Measurements from ENCODE around the gene PRUNE2.
"Not testable (repeated sequence)": the region's sequence is repeated elsewhere in the genome, so short reads cannot be mapped to it uniquely, and the experiment has no call there.

The PRUNE2 gene

DNA sequence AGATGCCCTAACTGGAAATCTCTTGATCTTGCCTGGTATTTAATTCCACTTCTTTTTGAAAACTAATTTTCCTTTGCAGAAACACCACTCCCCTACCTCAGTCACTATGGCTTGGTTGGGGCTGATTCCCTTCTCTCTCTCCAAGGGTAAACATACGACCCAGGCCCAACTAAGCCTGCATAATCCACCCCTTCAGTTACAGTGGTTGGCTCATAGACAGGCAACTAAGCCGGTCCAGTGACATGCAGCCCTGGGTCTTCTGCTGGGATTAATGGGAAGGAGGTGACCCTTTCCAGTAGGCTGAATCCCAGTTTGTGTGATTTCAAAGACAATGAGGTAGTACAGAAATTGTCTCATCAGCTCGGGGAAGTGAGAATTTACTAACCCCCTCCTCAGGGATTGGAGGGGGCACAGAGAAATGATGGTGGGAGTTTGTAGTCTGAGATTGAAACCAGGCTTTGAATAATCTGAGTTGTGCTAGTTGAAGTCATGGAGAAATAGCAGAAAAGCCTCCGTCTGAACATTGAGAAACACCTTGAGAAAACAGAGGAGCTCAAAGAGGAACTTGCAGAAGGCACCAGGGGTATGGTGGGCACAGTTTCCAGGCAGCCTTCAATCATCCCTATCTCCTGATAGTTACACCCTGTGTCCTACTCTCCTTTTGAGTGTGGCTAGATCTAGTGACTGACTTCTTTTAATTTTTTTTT, 298.0 kb downstream of the PRUNE2 start:
- no peak for DNase-seq (ENCODE audit: extremely low read depth in 1 of 2, low read depth in 1 of 2)

DNA sequence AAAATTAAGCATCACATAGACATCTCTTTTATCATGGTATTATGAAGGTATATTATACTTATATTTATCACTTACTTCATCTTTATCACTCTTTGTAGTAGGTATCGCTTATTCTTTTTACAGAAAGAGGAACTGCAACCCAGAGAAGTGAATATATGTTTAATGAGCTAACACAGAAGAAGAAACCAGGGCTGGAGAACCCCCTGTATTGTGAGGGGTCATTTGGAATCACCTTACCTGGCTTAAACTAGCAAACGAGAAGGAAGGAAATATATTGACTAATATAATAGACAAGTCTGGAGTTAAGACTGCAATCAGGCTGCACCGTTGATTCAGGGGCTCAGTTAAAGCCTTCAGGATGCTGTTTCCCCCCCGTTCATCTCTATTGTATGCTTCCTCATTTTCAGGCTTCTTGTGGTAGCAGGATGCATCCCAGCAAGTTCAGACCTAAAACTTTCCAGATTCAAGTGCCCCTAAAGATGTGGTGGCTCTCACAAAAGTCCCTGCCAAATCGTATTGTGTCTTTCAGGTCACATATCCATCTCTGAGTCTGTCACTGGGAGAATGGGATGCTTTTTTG, 300.5 kb downstream of the PRUNE2 start:
- DNase-seq (ENCODE audit: extremely low read depth in 1 of 2, low read depth in 1 of 2) = no peak

- DNase-seq (ENCODE audit: extremely low read depth in 1 of 2, low read depth in 1 of 2) = no peak
Measured at GRCh38 chr9:76603931-76604570, 301.9 kb downstream of the PRUNE2 start.

DNA sequence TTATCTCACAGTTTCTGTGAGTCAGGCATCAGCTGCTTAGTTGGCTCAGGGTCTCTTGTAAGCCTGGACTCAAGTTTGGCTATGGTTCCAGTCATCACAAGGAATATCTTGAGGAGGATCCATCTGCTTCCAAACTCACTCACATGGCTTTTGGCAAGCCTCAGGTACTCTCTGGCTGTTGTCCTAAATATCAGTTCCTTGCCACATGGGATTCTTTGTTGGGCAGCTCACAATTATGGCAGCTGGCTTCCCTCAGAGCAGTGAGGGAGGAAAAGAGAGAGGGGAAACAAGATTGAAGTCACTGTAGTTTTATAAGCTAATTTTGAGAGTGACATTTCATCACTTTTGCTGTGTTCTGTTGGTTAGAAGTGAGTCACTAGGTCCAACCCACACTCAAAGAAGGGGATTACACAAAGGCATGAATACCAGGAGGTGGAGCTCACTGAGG, 302.4 kb downstream of the PRUNE2 start:
- DNase-seq (ENCODE audit: extremely low read depth in 1 of 2, low read depth in 1 of 2) = no peak

DNA sequence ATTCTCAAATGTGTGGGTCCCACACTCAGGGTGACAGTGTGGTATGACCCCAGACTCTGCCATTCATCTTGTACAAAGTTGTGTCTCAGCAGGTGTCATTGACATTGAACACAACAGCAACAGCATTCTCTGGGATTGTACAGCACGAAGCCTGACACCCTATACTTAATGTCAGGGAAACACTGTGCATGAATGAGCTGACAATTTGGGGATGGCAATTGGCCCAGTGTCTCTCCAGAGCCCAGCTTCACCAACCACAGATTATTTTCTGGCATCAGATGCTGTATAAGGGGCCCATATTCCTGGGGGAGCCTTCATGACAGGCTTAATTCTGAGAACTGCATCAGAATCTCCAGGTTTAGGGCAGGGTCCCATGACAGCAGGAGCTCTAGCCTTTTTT, 303.7 kb downstream of the PRUNE2 start:
- no peak for DNase-seq (ENCODE audit: extremely low read depth in 1 of 2, low read depth in 1 of 2)

DNA sequence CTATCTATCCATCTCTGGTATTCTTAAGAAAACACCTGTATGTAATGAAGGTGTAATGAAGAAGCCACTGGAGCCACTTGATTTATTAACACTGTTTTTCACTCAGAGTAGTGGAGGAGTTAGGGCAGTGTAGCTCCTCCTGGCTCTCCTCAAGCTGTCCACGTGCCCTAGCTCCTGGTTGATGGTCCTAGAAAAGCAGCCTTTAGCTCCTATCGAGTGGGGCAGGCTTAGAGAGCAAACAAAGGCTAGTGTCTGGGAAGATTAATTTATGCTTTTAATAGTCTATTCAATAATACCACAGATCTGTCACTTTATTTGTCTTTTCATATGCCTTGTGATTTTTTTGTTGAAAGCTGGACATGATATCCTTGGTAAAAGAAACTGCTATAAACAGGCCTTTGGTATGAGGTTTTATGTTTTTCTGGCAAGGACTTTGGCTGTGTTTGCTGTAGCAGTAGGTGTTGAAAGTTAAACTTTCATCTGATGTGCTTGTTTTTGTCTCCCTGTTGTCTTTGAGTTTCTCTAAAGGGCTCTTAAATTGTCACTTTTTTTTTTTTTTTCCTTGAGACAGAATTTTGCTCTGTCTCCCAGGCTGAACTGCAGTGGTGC, 305.8 kb downstream of the PRUNE2 start:
- no peak for DNase-seq (ENCODE audit: extremely low read depth in 1 of 2, low read depth in 1 of 2)

GRCh38 chr9:76598981-76599380, 306.9 kb downstream of the PRUNE2 start:
- no peak for DNase-seq (ENCODE audit: extremely low read depth in 1 of 2, low read depth in 1 of 2)

GRCh38 chr9:76595645-76596044, 310.3 kb downstream of the PRUNE2 start:
- no peak for DNase-seq (ENCODE audit: extremely low read depth in 1 of 2, low read depth in 1 of 2)

DNA sequence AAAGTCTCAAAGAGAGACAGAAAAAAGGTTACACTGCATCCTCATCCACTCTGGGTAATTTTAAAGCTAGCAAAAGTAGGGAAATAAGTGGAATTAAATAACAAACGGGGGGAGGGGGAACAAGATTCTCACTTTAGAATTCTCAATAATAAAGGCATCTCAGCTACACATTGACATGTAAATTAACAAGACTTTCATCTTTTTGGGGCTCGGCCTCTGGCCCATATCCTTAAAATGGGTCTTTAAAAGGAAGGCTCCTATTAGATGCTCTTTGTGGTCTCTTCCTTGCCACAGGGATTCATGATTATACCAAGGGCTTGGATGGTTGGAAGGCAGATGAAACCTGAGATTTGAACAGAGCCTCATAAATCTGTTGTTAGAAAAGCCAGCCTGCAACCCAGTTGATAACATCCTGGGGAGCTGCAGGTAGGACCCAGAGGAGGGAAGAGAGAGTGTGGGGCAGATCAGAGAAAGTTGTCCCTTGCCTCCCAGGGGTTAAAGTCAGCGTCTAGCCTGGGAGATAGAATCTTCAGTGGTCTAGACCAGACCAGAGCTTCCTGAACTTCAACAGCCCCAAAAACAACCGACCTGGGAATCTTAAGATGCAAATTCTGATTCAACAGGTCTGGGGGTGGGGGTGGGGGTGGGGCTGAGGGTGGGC, 311.0 kb downstream of the PRUNE2 start:
- DNase-seq (ENCODE audit: extremely low read depth in 1 of 2, low read depth in 1 of 2) = no peak

DNA sequence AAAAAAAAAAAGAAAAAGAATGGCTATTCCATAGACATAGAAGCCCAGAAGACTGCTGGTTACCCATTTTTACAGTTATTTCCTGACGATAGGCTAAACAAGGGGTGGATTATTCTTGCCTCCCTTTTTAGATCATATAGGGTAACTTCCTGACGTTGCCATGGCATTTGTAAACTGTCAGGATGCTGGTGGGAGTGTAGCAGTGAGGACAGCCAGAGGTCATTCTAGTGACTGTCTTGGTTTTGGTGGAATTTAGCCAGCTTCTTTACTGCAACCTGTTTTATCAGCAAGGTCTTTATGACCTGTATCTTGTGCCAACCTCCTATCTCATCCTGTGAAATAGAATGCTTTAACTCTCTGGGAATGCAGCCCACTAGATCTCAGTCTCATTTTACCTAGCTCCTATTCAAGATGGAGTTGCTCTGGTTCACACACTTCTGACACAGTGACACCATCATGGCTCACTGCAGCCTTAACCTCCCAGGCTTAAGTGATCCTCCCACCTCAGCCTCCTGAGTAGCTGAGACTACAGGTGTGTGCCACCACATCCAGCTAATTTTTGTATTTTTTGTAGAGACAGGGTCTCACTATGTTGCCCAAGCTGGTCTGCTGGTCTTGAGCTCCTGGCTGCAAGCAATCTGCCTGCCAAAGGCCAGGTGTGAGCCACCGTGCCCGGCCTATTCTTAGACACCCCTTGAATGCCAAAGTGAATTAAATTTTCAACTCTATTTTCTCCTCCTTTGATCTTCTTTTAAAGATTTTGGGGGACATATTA, 311.8 kb downstream of the PRUNE2 start:
- DNase-seq (ENCODE audit: extremely low read depth in 1 of 2, low read depth in 1 of 2) = not testable (repeated sequence)

DNA sequence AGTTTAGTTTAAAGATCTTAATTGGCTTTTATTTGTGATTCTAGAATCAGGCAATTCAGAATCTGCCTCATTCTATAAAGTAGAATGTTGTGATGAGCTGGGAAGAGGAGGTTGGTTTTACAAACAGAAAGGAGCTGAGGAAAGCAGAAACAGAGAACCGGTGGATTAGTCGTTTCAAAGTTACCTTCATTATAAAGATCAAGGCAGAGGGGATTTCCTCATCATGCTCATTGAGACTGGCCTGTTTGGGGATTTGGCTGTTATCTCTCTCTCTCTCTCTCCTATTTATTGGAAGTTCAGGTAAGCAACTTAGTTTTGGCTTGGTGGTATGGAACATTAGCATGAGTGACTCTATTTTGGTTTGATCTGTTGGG, 313.0 kb downstream of the PRUNE2 start:
- no peak for DNase-seq (ENCODE audit: extremely low read depth in 1 of 2, low read depth in 1 of 2)

- DNase-seq (ENCODE audit: extremely low read depth in 1 of 2, low read depth in 1 of 2) = no peak
Measured at GRCh38 chr9:76592091-76592973, 313.6 kb downstream of the PRUNE2 start.

DNA sequence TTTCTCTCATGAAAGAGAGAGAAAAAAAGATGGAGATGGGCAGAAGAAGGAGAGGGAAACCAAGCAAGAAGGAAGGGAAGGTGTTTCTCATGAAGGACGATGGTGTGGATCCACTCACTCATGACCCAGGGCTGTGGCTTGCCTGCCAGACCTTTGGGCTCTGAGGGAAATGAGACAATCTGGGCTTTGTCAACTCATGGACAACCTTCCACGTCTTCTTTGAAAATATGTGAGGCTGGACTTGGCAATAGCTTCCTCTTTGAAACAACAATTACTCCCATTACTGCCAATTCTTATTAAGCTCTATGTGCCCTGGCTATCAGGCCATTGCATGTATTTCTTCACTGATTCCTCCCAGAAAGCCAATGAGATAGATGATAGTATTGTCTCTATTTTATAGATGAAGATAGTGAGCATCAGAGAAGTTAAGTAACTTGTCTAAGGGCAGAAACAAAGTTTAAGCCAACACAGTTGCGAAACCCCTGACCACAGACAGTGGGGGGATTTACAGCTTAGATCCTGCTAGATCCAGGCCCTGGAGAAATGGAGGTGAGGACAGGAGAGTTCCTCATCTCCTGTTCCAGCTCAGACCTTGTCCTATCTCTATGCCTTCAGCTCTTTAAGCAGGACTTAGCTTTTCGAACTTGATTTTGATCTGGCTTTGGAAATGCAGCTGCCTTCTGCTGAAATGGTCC, 314.5 kb downstream of the PRUNE2 start:
- no peak for DNase-seq (ENCODE audit: extremely low read depth in 1 of 2, low read depth in 1 of 2)

- no peak for DNase-seq (ENCODE audit: extremely low read depth in 1 of 2, low read depth in 1 of 2)
Measured at GRCh38 chr9:76588316-76588715, 317.6 kb downstream of the PRUNE2 start.

DNA sequence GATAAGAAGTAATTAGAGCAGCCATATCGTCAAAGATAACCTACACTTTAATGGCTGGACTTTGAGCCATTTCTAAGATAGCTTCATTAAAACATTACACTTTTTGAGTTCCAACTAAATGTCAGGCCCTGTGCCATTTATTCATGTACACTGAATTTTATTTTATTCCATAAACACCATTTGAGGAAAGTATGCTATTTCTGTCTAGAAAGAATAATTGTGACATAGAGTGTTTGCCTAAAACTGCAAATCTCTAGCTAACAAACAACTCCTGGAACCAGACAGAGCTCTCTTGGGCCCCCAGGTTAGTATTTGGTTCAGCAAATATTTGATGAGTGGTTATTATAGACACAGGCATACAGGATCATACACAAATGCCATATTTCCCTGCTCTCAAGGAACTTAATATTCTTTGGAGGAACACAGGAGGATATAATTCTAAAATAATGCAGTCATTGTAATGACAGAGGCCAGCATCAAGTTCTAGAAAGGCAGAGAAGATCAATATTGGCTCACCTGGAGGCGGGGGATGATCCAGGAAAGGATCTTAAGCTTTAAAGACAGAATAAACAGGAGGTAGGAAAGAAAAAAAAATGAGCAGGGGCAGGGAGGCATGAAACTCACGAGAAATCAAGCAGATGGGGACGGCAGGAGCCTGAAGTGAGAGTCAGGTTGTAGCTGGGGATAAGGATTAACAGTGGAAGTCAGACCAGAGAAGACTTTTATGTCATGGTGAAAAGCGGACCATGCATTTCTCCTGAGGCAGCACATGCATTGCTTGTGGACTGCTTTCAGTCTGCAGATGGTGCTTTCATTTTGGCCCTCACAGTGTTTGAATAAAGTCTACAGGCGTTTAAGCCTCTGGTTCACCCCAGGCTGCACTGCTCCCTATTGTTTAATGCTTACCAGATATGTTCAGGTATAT, 319.3 kb downstream of the PRUNE2 start:
- no peak for DNase-seq (ENCODE audit: extremely low read depth in 1 of 2, low read depth in 1 of 2)

DNA sequence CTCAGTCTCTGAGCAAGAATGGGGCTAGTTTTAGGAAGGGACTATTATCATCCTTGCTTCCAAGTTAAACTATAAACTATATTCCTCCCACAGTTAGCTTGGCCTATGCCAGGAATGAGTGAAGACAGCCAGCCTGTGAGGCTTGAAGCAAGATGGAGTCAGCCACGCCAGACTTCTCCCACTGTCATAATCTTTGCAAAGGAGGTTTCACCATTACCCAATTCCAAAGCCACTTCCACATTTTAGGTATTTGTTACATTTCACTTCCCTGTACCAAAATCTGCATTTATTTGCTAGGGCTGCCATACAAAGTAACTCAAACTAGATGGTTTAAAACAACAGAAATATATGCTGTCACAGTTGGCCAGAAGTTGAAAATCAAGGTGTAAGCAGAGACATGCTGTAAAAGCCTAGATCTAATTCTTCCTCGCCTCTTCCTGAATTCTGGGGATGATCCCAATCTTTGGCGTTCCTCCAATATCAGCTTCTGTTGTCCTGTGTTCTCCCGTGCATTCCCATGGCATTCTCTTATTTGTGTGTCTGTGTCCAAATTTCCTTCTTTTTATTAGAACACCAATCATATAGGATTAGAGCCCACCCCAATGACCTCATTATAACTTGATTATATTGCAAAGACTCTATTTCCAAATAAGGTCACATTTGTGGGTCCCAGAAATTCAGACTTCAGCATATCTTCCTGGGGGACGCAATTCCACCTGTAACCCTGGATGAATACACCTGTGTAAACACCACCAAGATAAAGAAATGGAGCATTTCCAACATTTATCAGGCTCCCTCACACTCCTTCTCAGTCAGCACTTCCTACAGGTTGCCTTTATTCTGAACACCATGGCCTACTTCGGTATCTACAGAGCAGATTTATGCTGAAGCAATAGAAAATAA, 320.2 kb downstream of the PRUNE2 start:
- DNase-seq (ENCODE audit: extremely low read depth in 1 of 2, low read depth in 1 of 2) = no peak

GRCh38 chr9:76583256-76583655, 322.7 kb downstream of the PRUNE2 start:
- DNase-seq (ENCODE audit: extremely low read depth in 1 of 2, low read depth in 1 of 2) = no peak
